Lower leg skin (tissue), 4 donors: ENCODE results near the gene RPTOR. TPM values are rescaled to one million over a fixed set of nuclear protein-coding genes. Genes with fewer than 3 reads are reported as not detected.

Experiments used
- DNase-seq, 2 donors: peaks; one replicate each; pipeline ENCODE4 v3.0.0-alpha.2; 2019; ENCODE audit warnings: low spot score in 2 of 2
- H3K4me3 ChIP-seq: fragments of 200-600 bp; sonication (generic); 2 replicates; pipeline ENCODE4 v1.5.1; 2017; ENCODE audit warnings: mild to moderate bottlenecking, low read depth; ENCODE audit not compliant: poor library complexity, severe bottlenecking
- CTCF ChIP-seq, 3 donors: fragments of 450-650 bp; IDR thresholded peaks; one replicate each; pipeline ENCODE4 v1.5.1; 2016; ENCODE audit warnings: antibody characterized with exemption in 3 of 3, mild to moderate bottlenecking in 3 of 3, moderate library complexity in 2 of 3
- POLR2A ChIP-seq, 2 donors: fragments of 450-650 bp; IDR thresholded peaks; one replicate each; pipeline ENCODE4 v1.6.1; 2016 to 2017; ENCODE audit warnings: antibody characterized with exemption in 2 of 2, mild to moderate bottlenecking in 1 of 2, moderate library complexity in 1 of 2
- WGBS, 2 donors: methylation state at CpG; one replicate each; pipeline ENCODE4 v1.1.5; 2018; 5-methylcytosine and 5-hydroxymethylcytosine counted together
- intact Hi-C: fragments of 100-400 bp; cut with DNase I; formaldehyde crosslinking; loops from one replicate; pipeline ENCODE4 v1.15.0; 2023; ENCODE audit warnings: low total_unique reads
- total RNA-seq, 4 donors: library from RNA; depleted of rRNA; stranded (reverse); fragments of >200 nt; gene quantifications; one replicate each; pipeline ENCODE4 v1.1.0, GENCODE V29; 2016

RPTOR gene, protein sequence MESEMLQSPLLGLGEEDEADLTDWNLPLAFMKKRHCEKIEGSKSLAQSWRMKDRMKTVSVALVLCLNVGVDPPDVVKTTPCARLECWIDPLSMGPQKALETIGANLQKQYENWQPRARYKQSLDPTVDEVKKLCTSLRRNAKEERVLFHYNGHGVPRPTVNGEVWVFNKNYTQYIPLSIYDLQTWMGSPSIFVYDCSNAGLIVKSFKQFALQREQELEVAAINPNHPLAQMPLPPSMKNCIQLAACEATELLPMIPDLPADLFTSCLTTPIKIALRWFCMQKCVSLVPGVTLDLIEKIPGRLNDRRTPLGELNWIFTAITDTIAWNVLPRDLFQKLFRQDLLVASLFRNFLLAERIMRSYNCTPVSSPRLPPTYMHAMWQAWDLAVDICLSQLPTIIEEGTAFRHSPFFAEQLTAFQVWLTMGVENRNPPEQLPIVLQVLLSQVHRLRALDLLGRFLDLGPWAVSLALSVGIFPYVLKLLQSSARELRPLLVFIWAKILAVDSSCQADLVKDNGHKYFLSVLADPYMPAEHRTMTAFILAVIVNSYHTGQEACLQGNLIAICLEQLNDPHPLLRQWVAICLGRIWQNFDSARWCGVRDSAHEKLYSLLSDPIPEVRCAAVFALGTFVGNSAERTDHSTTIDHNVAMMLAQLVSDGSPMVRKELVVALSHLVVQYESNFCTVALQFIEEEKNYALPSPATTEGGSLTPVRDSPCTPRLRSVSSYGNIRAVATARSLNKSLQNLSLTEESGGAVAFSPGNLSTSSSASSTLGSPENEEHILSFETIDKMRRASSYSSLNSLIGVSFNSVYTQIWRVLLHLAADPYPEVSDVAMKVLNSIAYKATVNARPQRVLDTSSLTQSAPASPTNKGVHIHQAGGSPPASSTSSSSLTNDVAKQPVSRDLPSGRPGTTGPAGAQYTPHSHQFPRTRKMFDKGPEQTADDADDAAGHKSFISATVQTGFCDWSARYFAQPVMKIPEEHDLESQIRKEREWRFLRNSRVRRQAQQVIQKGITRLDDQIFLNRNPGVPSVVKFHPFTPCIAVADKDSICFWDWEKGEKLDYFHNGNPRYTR (N-terminal part only)
- total RNA-seq, result 10 to 100 TPM; 30.7 to 68.2 (median 39.8) TPM

DNA sequence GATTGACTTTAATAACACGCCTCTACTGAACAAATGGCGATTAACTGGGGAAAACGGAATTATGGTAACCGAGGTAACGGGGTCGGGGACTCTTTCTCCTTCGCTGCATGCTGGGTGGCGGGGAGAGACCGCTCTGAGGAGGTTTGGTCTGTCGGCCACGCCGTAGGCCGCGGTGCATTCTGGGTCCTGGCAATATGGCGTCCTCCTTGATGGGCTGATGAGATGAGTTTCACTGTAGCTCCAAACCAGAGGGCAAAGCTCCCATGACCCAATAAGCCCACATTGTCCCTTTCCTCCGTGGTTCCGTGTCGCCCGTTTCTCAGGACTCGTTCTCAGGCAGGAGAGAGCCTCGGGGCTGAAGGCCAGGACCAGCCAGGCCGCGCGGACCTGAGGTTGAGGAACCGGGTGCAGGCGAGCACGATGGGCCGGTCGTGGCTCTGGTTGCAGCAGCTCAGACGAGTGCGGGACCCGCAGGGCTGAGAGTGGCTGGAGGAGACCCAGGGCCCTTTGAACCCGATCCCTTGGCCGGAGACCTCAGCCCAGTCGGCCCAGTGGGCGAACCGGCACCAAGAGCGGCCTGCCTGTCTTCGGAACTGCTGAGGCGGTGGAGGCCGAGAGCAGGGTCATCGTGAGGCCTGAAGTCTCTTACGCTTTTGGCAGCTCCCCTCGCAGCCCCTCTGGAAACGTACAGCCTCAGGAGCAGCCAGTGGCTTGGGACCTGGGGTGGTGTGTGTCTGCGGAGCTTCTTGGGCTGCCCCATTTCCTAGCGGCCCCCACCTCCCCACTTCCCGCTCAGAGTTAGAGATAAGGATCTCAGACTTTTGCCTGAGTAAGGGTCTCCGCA lies at the start of gene RPTOR:
RPTOR (plus strand) TSS at position 184 of the 844 bp plus-strand sequence. CDS start 792 bp downstream, outside the sequence.
- WGBS, 2 donors, result 0 to 1% methylated on average over 28 to 40 of the region's 49 CpGs
- TF ChIP-seq POLR2A (IDR thresholded peaks at IDR 0.05) (no peak), CTCF (IDR thresholded peaks at IDR 0.05) (no peak)
- DNase-seq, result peak; percentile 84 to 97
- peak within 1 kb of the TSS; percentile 90 for H3K4me3 ChIP-seq
- intact Hi-C loops, result no loop called here

DNA sequence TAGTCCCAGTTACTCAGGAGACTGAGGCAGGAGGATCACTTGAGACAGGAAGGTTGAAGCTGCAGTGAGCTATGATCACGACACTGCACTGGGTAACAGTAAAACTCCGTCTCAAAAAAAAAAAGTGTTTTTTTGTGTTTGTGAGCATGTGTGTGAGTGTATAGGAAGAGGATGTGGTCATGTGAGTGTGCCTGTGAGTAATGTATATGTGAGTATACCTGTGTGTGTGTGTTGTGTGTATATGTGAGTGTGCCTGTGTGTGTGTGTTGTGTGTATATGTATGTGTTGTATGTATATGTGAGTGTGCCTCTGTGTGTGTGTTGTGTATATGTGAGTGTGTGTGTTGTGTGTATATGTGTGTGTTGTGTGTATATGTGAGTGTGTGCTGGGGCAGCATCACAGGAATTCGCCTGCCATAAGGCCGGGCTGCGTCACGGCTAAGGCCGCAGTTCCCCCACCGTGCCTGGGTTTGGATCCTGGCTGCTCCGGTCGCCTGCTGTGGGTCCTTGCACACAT lies 46.9 kb upstream of the RPTOR start:
- DNase-seq, result no peak
- WGBS, 2 donors, result 85 to 86% methylated on average over 10 of the region's 10 CpGs
- TF ChIP-seq CTCF (IDR thresholded peaks at IDR 0.05) (no peak), POLR2A (IDR thresholded peaks at IDR 0.05) (no peak)
- no peak overlapping the region for H3K4me3 ChIP-seq
- intact Hi-C loops, result no loop called here

DNA sequence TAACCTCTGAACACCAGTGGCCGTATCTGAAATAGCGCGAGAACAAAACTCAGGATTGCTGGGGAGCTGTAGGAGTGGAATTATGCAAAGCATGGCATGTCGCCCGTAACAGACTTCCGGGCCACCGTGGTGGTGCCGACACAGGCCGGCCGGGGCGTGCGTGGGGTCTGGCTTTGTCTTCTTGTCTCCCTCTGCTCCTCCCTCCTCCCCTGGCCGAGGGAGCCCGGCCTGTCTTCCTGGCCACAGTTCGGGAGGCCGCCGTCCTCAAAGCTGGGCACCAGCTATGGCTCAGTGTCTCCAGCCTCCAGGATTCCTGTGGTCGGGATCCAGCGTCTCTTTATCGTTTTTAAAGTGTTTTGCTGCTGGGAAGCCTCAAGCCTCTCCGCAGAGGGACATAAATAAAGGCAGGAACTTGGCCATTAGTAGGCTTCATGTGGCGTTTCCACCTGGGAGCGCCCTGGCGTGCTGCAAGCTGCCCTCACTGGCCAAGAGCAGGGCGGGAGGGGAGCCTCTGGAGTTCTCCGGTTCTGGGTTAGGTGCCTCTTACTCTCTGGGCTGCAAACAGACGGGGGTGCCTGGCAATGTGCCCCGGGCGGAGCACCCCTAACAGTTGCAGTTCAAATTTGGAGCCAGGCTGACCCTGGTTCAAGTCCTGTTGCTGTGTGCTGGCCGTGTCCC lies 46.3 kb upstream of the RPTOR start:
- DNase-seq, result no peak
- 60 to 63% methylated on average over 25 to 28 of the region's 30 CpGs for WGBS, 2 donors
- intact Hi-C loops, result no loop called here
- no peak overlapping the region for H3K4me3 ChIP-seq
- no peak for TF ChIP-seq CTCF (IDR thresholded peaks at IDR 0.05)
- no peak for TF ChIP-seq POLR2A (IDR thresholded peaks at IDR 0.05)

GRCh38 chr17:80498920-80499410 lies 45.7 kb upstream of the RPTOR start:
- intact Hi-C loops, result no loop called here
- no peak for TF ChIP-seq CTCF (IDR thresholded peaks at IDR 0.05)
- no peak for TF ChIP-seq POLR2A (IDR thresholded peaks at IDR 0.05)
- no peak overlapping the region for H3K4me3 ChIP-seq
- no peak for DNase-seq
- 70 to 74% methylated on average over 8 to 10 of the region's 11 CpGs for WGBS, 2 donors
